Fibroblast of skin of left quadriceps (primary cell): ENCODE results near the gene BCL3.
"Not testable (repeated sequence)": the region's sequence is repeated elsewhere in the genome, so short reads cannot be mapped to it uniquely, and the experiment has no call there.

ENCODE experiments used
- DNase-seq, 2 experiments: peaks; one replicate each; pipeline ENCODE4 v3.0.0-alpha.2; 2013; ENCODE audit warnings: low read depth in 2 of 2

Gene BCL3

DNA sequence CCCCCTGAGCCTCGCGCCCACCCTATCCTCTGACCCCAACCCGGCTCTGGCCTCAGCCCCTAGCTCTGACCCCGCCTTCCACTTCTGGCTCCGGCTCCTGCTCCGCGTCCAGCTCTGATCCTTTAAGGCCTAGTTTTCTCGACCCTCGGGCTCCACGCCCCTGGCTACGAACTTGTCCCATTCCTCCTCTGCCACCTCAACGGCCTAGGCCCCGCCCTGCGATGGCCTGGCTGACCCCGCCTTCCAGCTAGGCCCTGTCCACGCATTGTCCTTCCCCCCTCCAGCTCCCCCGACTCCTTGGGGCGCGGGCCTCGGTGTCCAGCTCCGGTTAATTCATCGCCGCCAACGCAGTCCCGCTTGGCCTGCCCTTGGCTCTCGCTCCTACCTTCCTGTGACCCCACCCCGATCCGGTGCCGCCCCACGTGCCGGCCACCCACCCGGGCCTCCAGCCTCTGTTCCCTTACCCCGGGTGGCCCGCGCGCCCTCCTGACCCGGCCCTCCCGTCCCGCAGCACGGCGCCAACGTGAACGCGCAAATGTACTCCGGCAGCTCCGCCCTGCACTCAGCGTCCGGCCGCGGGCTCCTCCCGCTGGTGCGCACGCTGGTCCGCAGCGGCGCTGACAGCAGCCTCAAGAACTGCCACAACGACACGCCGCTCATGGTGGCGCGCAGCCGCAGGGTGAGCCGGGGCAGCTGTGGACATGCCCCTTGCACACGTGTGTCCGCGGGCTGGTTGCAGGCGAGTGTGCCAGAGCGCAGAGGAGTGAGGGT lies 9.4 kb downstream of the BCL3 start:
- DNase-seq, result no peak

DNA sequence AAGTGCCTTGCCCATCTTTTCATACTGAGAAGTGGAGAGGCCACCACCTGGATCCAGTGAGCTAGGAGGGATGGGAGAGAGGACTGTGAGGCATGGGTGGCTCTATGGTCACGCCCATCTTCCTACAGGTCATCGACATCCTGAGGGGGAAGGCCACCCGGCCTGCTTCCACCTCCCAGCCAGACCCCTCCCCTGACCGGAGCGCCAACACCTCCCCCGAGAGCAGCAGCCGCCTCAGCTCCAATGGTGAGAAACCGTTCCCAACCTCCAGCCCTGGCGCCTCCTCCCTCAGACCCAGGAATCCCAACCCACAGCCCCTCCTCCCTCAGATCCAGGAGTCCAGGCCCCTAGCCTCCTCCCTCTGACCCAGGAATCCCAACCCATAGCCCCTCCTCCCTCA lies 10.1 kb downstream of the BCL3 start:
- no peak for DNase-seq

DNA sequence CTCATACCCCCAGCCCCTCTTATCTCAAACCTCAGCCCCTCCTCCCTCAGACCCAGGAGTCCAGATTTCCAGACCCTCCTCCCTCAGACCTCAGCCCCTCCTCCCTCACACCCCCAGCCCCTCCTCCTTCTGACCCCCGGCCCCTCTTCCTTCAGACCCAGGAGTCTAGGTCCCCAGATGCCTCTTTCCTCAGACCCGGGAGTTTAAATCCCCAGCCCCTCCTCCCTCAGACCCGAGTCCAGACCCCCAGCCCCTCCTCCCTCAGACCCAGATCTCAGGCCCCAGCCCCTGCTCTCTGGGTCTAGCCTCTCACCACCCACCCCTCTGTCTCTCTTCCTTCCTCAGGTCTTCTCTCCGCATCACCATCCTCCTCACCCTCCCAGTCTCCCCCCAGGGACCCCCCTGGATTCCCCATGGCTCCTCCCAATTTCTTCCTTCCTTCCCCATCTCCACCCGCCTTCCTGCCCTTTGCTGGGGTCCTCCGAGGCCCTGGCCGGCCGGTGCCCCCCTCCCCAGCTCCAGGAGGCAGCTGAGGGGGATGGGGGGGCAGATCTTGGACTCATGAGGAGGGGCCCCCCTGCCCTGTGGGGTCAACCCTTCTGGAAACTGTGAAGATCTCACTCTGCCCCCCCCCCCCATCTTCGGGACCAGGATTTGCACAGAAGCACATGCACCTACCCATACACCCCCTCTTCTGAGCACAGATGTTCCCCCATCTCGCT lies 10.7 kb downstream of the BCL3 start:
- no peak for DNase-seq

DNA sequence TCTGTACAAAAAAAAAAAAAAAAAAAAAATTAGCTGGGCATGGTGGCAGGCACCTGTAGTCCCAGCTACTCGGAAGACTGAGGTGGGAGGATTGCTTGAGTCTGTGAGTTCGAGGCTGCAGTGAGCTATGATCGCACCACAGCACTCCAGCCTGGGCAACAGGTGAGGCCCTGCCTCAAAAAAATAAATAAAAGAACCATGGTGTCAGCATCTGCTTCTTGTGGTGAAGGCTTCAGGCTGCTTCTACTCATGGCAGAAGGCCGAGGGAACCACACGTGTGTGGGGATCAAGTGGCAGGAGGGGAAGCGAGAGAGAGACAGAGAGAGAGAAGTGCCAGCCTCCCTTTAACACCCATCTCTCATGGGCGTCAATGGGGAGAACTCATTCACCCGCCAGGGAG lies 13.5 kb downstream of the BCL3 start:
- no peak for DNase-seq

DNA sequence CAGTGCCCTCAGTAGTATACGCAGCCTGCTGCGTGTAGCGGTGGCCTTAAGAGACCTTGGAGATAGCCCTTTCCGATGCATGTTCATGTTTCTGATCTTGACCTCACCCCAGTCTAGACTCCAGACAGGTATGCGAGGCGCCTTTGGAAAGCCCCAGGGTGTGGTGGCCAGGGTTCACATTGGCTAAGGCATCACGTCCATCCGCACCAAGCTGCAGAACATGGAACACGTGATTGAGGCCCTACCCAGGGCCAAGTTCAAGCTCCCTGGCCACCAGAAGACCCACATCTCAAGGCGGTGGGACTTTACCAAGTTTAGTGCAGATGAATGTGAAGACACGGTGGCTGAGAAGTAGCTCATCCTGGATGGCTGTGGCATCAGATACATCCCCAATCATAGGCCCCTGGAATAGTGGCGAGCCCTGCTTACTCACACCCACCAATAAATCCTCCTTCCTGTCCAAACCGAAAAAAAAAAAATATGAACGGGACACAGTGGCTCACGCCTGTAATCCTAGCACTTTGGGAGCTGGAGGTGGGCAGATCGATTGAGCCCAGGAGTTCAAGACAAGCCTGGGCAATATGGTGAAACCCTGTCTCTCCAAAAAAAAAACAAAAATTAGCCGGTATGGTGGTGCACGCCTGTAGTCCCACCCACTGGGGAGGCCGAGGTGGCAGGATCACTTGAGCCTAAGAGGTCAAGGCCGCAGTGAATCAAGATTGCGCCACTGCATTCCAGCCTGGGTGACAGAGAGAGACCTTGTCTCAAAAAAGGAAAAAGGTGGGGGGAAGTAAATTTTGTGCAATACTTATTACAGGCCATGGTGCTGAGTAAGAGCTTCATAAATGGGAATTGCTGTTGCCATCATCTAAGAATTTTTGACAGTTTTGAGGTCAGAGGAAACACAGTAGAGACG lies 16.8 kb downstream of the BCL3 start:
- no peak for DNase-seq

DNA sequence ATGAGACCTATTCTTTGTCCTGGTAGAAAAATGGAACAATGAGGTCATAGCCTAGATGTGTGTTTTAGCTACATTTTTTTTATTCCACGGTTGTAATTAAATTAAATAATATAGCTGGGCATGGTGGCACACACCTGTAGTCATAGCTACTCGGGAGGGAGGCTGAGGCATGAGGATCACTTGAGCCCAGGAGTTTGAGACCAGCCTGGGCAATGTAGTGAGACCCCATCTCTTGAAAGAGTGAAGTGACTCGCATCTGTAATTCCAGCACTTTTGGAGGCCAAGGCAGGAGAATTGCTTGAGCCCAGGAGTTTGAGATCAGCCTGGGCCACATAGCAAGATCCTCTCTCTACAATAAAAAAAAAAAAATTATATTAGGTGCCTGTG lies 17.4 kb downstream of the BCL3 start:
- DNase-seq, result no peak

DNA sequence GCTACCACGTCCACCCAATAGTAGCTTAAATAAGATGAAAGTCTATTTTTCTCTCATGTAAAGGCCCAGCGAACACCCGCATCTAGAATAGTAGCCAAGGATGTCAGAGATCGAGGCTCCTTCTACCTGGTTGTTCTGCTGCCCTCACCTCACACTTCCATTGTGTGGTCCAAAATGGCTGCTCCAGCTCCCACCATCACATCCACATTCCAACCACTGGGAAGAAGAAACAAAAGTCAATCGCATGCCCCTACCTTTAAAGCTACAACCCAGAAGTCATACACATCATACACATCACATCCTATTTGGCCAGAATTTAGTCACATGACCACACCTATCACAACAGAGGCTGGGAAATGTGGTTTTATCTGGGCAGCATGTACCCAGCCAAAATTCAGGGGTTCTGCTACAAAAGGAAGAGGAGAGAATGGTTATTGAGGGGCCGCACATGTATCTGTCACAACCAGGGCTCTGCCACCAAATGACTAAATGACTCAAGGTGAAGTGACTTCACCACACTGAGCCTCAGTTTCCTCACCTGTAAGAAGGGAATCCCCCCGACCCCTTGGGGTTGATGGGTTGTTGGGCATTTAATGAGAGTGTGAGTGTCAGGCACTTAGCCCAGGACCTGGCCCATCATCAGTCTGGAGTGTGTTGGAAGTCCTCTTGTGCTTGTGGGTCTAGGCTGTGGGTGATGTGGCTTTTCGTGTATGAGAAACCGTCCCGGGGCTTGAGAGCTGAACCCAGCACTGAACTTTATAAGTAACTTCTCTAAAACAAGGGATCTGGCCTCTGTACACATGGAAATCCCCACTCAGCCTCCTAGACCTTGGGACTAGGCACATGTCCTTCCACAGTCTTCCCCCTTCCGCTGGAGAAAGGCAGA lies 19.0 kb downstream of the BCL3 start:
- no peak for DNase-seq

DNA sequence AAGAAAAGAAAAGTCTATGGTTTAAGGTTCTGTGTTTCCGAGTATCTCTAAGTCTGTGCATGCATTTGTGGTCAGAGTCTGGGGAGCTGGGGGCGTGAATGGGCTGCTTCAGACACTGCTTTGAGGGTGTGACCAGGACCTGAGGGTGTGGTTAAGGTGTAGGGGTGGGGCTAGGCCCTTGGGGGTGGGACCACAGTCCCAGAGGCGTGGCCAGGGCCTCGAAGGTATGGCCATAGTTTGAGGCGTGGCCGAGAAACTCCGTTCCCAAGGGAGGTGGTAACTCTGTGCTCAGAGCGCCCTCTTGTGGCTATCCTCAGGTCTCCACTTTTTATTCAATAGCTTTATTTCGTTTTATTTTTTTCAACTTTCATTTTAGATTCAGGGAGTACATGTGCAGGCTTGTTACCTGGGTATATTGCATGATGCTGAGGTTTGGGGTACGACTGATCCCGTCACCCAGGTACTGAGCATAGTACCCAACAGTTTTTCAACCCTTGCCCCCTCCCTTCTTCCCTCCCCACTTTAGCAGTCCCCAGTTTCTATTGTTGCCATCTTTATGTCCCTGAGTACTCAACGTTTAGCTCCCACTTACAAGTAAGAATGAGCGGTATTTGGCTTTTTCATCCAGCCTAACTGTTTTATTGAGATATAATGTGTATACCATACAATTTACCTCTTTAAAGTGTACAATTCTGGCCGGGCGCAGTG lies 22.2 kb downstream of the BCL3 start:
- DNase-seq, result peak; percentile 80 to 81

DNA sequence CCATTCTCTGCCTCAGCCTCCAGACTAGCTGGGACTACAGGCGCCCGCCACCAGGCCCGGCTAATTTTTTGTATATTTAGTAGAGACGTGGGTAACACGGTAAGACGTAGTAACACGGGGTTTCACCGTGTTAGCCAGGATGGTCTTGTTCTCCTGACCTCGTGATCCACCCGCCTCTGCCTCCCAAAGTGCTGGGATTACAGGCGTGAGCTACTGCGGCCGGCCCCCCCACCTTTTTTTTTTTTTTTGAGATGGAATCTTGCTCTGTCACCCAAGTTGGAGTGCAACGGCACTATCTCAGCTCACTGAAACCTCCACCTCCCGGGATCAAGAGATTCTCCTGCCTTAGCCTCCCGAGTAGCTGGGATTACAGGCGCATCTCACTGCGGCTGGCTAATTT lies 23.6 kb downstream of the BCL3 start:
- DNase-seq, result not testable (repeated sequence)

DNA sequence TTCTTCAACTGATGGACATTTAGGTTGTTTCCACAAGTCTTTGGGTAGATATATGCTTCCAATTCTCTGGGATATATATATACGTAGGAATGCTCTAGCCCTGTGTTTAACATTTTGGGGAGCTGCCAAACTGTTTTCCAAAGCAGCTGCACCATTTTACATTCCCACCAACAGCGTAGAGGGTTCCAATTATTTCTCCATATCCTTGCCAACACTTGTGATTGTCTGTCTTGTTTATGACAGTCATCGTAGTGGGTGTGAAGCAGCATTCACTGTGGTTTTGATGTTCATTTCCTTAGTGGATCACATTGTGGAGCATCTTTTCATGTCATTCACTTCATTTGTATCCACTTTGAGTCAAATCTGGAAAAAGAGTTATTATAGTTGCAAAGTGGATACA lies 24.5 kb downstream of the BCL3 start:
- DNase-seq, result no peak

DNA sequence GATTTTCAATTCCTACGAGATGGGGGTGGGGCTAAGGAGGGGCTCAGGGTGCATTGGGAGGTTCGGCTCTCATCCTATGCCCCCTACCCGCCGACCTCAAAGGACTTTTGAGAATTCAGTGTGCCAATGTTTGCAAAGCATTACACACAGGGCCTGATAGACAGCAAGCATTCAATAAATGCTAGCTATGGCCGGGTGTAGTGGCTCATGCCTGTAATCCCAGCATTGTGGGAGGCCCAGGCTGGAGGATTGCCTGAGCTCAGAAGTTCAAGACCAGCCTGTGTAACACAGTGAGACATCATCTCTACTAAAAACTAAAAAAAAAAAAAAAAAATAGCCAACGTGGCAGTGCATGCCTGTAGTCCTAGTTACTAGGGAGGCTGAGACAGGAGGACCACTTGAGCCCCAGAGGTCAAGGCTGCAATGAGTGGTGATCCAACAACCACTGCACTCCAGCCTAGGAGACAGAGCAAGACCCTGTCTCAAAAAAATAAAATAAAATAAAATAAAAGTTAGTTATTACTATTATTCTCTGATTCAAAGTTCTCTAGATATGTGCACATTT lies 27.2 kb downstream of the BCL3 start:
- no peak for DNase-seq

DNA sequence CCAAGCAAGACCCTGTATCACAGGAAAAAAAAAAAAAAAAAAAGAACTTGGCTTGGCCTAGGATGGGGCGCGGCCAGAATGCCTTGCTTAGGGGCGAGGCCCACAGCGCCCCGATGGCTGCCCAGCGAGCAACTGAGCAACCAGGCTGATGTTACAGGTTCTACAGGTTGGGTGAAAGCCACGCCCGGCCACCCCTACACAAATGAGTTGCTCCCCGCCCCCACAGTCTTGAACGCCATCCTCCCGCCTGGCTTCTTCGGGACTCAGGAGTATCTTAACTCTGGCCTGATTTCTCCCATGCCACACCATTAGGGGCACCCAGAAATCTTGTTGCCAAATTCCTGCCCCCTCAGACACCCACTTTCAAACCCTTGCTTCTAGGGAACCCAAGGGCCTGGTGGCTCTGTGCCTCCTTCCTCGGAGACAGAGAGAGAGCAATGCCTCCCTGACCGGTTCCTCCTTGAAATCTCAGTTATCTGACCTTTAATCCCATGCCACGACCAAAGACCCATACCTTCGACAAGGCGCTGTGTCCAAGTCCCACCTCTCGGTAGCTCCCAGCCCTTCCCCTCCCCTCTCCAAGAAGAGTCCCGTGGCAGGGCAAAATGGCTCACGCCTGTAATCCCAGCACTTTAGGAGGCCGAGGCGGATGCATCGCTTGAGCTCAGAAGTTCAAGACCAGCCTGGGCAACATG lies 28.0 kb downstream of the BCL3 start:
- DNase-seq, result no peak

DNA sequence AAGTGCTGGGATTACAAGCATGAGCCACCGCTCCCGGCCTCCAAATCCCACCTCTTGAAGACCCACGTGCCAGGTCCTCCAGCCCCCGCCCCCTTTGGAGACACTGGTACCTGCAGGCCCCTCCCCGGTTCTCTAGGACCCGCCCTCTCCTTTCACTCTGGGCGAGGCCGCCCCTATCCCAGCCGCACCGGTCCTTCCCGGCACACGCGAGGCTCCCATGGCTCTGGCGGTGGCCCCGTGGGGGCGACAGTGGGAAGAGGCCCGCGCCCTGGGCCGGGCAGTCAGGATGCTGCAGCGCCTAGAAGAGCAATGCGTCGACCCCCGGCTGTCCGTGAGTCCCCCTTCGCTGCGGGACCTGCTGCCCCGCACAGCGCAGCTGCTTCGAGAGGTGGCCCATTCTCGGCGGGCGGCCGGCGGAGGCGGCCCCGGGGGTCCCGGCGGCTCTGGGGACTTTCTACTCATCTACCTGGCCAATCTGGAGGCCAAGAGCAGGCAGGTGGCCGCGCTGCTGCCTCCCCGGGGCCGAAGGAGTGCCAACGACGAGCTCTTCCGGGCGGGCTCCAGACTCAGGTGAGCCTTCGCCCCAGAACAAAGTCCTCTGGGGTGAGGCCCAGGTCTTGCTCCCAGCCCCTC lies 29.3 kb downstream of the BCL3 start, which contains the start of gene CBLC:
Gene CBLC, plus strand, starts transcription at position 176 of the 633 bp plus-strand sequence. Its CDS starts 42 bp downstream, at position 218.
- DNase-seq, result no peak

DNA sequence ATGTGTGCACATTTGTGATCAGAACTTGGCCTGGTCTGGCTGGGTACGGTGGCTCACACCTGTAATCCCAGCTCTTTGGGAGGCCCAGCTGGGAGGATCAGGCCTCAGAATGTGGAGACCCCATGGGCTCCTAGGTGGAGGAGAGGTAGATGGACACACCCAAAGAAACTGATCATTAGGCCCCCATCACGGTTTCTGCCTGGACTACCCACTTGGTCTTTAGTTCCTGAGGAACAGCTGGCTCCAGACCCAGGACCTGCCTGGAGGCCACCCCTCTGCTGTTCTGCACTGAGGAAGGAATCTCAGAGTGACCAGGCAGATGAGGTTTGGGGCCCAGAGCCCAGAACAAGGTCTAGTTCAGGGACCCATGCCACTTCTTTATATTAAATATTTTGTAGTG lies 30.6 kb downstream of the BCL3 start:
- no peak for DNase-seq

DNA sequence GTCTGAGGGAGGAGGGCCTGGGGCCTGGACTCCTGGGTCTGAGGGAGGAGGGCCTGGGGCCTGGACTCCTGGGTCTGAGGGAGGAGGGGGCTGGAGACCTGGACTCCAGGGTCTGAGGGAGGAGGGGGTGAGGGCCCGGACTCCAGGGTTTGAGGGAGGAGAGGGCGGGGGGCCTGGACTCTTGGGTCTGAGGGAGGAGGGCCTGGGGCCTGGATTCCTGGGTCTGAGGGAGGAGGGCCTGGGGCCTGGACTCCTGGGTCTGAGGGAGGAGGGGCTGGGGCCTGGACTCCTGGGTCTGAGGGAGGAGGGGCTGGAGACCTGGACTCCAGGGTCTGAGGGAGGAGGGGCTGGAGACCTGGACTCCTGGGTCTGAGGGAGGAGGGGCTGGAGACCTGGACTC lies 33.2 kb downstream of the BCL3 start:
- not testable (repeated sequence) for DNase-seq

DNA sequence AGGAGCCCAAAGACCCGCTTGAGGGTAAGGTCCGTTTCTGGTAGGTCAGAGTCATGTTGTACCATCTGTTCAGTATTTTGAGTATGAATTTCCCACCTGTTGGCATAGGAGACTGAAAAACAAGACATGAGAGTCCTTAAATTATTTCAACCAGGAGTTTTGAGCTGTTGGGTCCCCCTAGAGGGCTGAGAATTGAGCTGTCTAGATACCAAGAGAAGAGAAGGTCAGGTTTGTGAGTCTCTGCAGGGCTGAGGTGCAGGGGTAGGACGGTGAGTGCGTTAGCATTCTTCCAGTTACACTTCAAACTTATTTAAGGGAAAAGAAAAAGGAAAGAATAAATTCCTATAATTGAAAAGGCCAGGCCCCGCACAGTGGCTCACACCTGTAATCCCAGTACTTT lies 34.2 kb downstream of the BCL3 start:
- DNase-seq, result no peak

DNA sequence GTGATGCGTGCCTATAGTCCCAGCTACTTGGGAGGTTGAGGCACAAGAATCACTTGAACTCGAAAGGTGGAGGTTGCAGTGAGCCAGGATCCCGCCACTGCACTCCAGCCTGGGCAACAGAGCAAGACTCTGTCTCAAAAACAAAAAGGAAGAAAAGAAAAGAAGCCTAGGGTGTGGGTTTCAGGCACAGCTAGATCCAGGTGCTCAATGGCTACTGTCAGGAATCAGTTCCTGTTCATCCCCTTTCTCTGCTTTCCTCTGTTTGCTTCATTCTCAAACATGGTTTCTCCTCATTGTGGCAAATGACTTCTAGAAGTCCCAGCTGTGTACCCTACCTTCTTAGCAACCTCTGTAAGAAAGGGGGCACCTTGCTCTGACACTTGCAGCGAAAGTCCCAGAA lies 35.0 kb downstream of the BCL3 start:
- no peak for DNase-seq

DNA sequence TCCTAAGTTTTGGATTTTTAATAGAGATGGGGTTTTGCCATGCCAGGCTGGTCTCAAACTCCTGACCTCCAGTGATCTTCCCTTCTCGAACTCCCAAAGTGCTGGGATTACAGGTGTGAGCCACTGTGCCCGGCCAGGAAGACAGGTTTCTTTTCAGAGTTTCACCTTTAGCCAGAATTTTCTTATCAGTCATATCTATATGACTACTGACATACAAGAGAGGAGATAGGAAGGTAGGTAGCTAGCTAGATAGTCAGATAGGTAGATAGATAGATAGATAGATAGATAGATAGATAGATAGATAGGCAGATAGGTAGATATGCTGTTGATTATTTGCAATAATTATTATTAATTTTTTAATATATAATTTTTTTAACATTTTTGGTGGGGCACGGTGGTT lies 36.8 kb downstream of the BCL3 start:
- DNase-seq, result no peak

DNA sequence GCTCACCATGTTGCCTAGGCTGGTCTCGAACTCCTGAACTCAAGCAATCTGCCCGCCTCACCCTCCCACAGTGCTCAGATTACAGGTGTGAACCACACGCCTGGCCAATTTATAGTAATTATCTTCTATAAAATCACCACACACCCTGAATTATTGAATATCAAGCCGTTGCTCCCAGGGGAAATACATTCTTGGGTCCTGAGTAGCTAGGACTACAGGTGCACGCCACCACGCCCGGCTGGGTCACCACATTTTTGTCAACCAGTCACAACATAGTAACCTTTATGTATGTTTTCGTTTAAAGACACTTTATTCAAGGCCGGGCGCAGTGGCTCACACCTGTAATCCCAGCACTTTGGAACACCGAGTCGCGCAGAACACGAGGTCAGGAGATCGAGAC lies 37.5 kb downstream of the BCL3 start:
- no peak for DNase-seq
